GM12878 (cell line): ENCODE results near the gene EHD1. TPM values are rescaled to one million over a fixed set of nuclear protein-coding genes. Genes with fewer than 3 reads are reported as not detected.
A peak's percentile ranks its signal among the peaks of the same experiment; 100 is the strongest.

Experiments
- BCL11A ChIP-seq: IDR thresholded peaks from 2 replicates; pipeline ENCODE4 v1.6.1; 2011; ENCODE audit warnings: low read depth, low read length
- BHLHE40 ChIP-seq, 2 experiments: fragments of 450-650 bp in 1 of 2; IDR thresholded peaks; 2 replicates each; pipeline ENCODE4 v1.6.1; 2011 to 2017; ENCODE audit warnings: low read depth in 2 of 2, borderline replicate concordance in 1 of 2, improper control_type of control experiment in 1 of 2, low read length in 1 of 2, mild to moderate bottlenecking in 1 of 2
- ETV6 ChIP-seq, 2 experiments: fragments of 450-650 bp in 1 of 2; IDR thresholded peaks in 1 of 2; conservative IDR thresholded peaks in 1 of 2; 2 replicates each; pipeline ENCODE4 v1.6.1; 2014; ENCODE audit warnings: antibody characterized with exemption in 1 of 2, borderline replicate concordance in 1 of 2, low read depth in 1 of 2, mild to moderate bottlenecking in 1 of 2, moderate library complexity in 1 of 2
- GATAD2B ChIP-seq: fragments of 450-650 bp; conservative IDR thresholded peaks from 2 replicates; pipeline ENCODE4 v1.6.1; 2017; ENCODE audit warnings: low read depth, mild to moderate bottlenecking, moderate library complexity
- IKZF1 ChIP-seq: fragments of 450-650 bp; conservative IDR thresholded peaks from 2 replicates; pipeline ENCODE4 v1.6.1; 2017; ENCODE audit warnings: antibody characterized with exemption, mild to moderate bottlenecking
- IKZF2 ChIP-seq, 2 experiments: fragments of 450-650 bp; IDR thresholded peaks; 2 replicates each; pipeline ENCODE4 v1.6.1; 2017; ENCODE audit warnings: mild to moderate bottlenecking in 2 of 2, moderate library complexity in 2 of 2
- IRF4 ChIP-seq: IDR thresholded peaks from 2 replicates; pipeline ENCODE4 v1.6.1; 2011; ENCODE audit warnings: low read depth, low read length
- LARP7 ChIP-seq: fragments of 450-650 bp; IDR thresholded peaks from 2 replicates; pipeline ENCODE4 v1.6.1; 2017; ENCODE audit warnings: mild to moderate bottlenecking
- MEF2B ChIP-seq: fragments of 450-650 bp; IDR thresholded peaks from 2 replicates; pipeline ENCODE4 v1.6.1; 2018; ENCODE audit warnings: mild to moderate bottlenecking, moderate library complexity; ENCODE audit not compliant: partially characterized antibody, poor library complexity, severe bottlenecking
- MTA2 ChIP-seq: fragments of 450-650 bp; IDR thresholded peaks from 2 replicates; pipeline ENCODE4 v1.6.1; 2016; ENCODE audit warnings: low read depth, mild to moderate bottlenecking, moderate library complexity
- MYC ChIP-seq: IDR thresholded peaks from 2 replicates; pipeline ENCODE4 v1.6.1; 2011; ENCODE audit warnings: mild to moderate bottlenecking, low read length, moderate library complexity, inconsistent platforms; ENCODE audit not compliant: insufficient read depth, insufficient replicate concordance, insufficient read length, severe bottlenecking
- NR2F1 ChIP-seq: fragments of 450-650 bp; conservative IDR thresholded peaks from 2 replicates; pipeline ENCODE4 v1.6.1; 2017; ENCODE audit warnings: mild to moderate bottlenecking
- POLR2AphosphoS5 ChIP-seq: IDR thresholded peaks from 2 replicates; pipeline ENCODE4 v1.6.1; 2011; ENCODE audit warnings: mild to moderate bottlenecking, low read length, inconsistent platforms
- POU2F2 ChIP-seq: IDR thresholded peaks from 3 replicates; pipeline ENCODE4 v1.6.1; 2011; ENCODE audit warnings: low read depth, mild to moderate bottlenecking, low read length, borderline replicate concordance
- RAD21 ChIP-seq: IDR thresholded peaks from 2 replicates; pipeline ENCODE4 v1.6.1; 2011; ENCODE audit warnings: mild to moderate bottlenecking, low read depth, low read length, moderate library complexity; ENCODE audit not compliant: insufficient read depth
- STAT1 ChIP-seq: fragments of 450-650 bp; conservative IDR thresholded peaks from 2 replicates; pipeline ENCODE4 v1.6.1; 2014; ENCODE audit warnings: antibody characterized with exemption, mild to moderate bottlenecking
- ZBTB33 ChIP-seq: fragments of 450-650 bp; IDR thresholded peaks from 2 replicates; pipeline ENCODE4 v1.6.1; 2017; ENCODE audit warnings: mild to moderate bottlenecking
- ZNF687 ChIP-seq: fragments of 450-650 bp; IDR thresholded peaks from 2 replicates; pipeline ENCODE4 v1.6.1; 2017; ENCODE audit warnings: mild to moderate bottlenecking, moderate library complexity
- polyA plus RNA-seq, 11 experiments: library from polyadenylated mRNA; depleted of rRNA in 4 of 11; unstranded in 6 of 11; stranded (reverse) in 5 of 11; fragments of >200 nt; fragmentation: Nextera tagmentation in 4 of 11; fragmentation: Illumina TruSeq in 1 of 11; extraction: Ambion mirVana in 4 of 11; extraction: Trizol in 1 of 11; gene quantifications; 1 replicate in 1 of 11; 2 replicates in 10 of 11; pipeline versions ENCODE4 v1.2.1 to v1.2.3, GENCODE V29; 2011 to 2016; ENCODE audit warnings: inconsistent platforms in 2 of 11, missing spikeins in 2 of 11, low read depth in 1 of 11
- total RNA-seq, 4 experiments: library from RNA; depleted of rRNA in 3 of 4; stranded (reverse); fragments of >200 nt in 3 of 4; fragmentation: Illumina TruSeq in 1 of 4; extraction: Trizol in 1 of 4; gene quantifications; 2 replicates each; pipeline versions ENCODE4 v1.2.1 to v1.2.3, GENCODE V29; 2013 to 2021

EHD1 gene
- total and polyA plus RNA-seq, 10 of the 15 experiments (the other 5 are each of a cell fraction or from before 2014, with no cell fraction given): 1.0 to 165 (median 66.5) TPM

- TF ChIP-seq ZNF687 (peak; percentile 72), RAD21 (no peak), ZBTB33 (no peak), ETV6 (conservative IDR thresholded peaks at IDR 0.05 in 1 of 2, IDR thresholded peaks at IDR 0.05 in 1 of 2; ENCODE audit: borderline replicate concordance in 1 of 2, low read depth in 1 of 2) (peak in 1 of 2 experiments; percentile 25; a peak in 1 of 4 replicates), IKZF1 (peak; percentile 85), BCL11A (peak; percentile 57; the same call in 1 of the 2 replicates), LARP7 (0 out of 2 replicates have a peak, but pooled peaks have one; percentile 8), MEF2B (peak; percentile 87), GATAD2B (peak; percentile 62; the same call in 1 of the 2 replicates), IRF4 (peak; percentile 76), MYC (no peak), POLR2AphosphoS5 (peak; percentile 44; the same call in 1 of the 2 replicates), BHLHE40 (IDR thresholded peaks at IDR 0.05; ENCODE audit: borderline replicate concordance in 1 of 2, low read depth in 2 of 2, low read length in 1 of 2) (peak; percentile 15 to 48; a peak in 1 of 4 replicates), MTA2 (no peak), STAT1 (no peak), NR2F1 (peak; percentile 34; the same call in 1 of the 2 replicates), IKZF2 (IDR thresholded peaks at IDR 0.05) (peak; percentile 73 to 80; a peak in 3 of 4 replicates), POU2F2 (peak; percentile 27; the same call in 1 of the 3 replicates)
Measured at GRCh38 chr11:64856382-64857227, 21.8 kb downstream of the EHD1 start (continued).
